ENCODE data around the gene SLC37A1.

SLC37A1 gene

DNA sequence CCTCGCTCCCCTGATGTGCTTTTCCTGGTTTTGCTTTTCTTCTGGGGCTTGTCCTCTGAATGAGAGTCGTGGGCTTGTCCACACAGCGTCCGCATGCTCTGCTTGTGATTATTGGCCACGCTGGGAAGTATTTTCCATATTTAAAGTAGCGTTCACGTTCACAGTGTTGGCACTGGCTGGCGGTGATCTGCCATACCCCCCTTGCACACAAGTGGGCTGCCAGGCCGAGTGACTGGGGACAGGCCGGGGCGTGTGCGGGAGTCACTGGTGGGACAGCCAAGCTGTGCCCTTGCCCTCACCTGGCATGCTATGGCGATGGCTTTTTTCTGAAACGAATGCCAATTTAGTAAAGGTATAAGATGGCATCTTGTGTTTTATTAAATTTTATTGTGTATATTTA is 32.8 kb downstream of the SLC37A1 start:
- no peak for DNase-seq

- no peak for DNase-seq
These were observed 33.6 kb downstream of the SLC37A1 start for GRCh38 chr21:42547001-42547905.

- DNase-seq: no peak
These were observed 34.3 kb downstream of the SLC37A1 start for GRCh38 chr21:42547906-42548365.

- DNase-seq: no peak
These were observed 35.2 kb downstream of the SLC37A1 start for GRCh38 chr21:42548687-42549406.

DNA sequence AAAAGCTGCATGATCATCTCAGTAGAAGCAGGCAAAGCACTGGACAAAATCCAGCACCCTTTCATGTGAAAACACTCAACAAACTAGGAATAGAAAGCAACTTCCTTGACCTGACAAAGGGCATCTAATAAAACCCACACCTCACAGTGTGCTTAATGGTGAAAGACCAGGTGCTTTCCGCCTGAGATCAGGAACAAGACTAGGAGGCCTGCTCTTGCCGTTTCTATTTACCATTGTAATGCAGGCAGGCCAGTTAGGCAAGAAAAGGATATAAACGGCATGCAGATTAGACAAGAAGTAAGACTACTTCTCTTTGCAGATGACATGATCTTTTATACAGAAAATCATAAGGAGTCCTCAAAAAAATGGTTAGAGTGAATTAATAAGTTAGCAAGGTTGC is 37.2 kb downstream of the SLC37A1 start:
- DNase-seq: no peak

DNA sequence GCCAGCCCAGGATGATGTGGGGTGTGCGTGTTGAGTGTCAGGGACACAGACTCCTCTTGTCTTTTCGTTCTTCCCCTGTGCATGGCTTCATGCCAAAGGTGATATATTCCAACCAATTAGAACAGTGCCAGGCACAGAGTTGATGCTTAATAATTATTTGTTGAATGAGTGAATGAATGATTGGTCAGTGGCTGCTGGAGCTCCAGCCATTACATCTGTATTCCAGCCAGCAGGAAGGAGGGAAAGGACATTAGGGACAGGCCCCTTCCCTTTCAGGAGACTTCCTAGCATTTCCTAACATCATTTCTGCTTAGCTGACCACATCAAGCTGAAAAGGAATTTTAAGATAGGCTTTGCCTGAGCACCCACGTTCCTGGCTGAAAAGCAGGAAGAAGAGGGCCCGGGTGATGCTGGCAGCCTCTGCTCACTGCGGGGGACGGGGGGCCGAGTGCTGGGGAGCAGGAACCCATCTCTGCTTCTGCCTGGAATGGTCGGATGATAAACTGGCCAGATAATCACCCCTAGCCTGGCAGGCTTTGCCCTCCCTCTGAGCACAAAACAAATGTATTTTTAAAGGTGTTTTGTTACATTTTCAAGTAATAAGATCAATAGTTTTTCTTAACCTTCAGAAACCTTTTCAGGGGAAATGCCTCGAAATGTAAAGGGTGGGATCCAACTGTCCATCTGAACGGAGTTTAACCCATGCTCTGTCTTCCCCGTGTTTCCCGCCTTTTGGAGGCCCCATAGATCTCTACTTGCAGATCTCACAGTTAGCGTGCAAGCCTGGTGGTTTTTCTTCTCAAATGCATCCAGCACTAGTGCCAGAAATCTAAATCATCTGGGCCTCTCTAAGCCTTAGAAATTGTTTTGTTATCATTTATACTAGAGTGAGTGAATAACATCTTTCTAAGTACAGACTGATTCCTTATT is 39.0 kb downstream of the SLC37A1 start:
- no peak for DNase-seq

- DNase-seq: no peak
These were observed 39.8 kb downstream of the SLC37A1 start for GRCh38 chr21:42553435-42553834.

GRCh38 chr21:42554251-42554961 is 40.8 kb downstream of the SLC37A1 start:
- no peak for DNase-seq

DNA sequence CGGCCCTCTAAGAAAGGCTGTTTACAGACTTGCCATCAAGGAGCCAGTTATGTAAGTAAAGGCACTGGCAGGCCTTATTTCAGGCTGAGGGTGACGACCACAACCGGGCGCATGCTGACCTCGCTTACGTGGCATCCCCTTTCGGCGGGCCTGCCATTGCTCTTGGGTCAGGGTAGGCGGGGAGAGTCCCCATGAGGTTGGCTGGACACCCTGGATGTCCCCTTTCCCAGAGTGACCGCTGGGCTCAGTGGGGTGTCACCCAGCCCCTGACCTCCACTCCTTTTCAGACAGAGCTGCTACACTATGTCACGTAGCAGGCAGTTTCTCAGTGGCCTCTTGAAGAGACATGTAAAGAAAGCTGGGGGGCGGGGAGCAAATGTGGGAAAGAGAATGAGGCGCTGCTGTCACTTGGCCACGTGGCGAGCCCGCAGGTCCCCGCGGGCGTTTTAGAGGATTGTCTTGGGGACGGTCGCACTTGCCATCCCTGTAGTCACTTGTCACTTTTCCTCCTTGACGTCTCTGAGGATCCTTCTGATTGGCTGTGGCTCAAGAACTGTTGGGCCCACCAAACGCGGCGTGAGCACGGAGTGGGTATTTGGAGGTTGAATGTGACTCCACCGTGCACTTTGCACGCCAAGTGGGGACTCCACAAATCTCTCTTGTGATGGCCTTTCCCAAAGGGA is 42.2 kb downstream of the SLC37A1 start:
- no peak for DNase-seq

GRCh38 chr21:42556476-42556875 is 42.8 kb downstream of the SLC37A1 start:
- DNase-seq: no peak

GRCh38 chr21:42556960-42557359 is 43.3 kb downstream of the SLC37A1 start:
- no peak for DNase-seq

DNA sequence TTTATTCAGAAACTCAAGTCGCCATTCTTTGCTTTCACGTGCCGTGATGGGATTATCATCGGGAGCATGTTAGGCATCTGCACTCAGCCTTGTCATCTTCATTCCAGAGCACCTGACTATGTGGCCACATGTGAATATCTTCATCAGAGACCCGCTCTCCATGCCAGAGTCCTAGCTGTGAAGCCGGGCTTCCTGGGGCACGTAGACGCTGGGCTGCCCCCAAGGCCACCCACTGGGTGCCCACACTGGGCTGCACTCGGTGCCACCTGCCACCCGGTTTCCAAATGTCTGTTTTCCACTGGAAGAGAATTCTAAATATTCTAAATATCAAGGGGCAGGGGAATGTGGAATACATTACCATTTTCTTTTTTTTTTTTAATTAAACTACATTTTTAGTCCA is 43.8 kb downstream of the SLC37A1 start:
- DNase-seq: no peak

DNA sequence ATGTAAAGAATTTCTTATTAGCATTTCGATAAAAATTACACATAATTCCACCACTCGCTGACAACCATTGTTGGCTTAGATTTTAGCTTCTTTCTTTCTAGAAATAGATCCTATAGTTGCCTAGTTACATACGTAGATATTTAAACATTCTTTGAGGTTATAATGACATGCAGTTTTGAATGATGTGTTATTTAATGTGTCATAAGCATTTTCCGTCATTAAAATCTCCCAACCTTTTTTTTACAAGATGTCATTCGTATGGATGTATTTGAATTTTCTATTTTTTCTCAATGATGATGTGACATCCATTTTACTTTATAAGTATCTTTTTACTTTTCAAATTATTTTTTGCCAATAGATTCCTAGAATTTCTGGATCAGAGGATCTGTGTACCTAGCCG is 44.7 kb downstream of the SLC37A1 start:
- DNase-seq: no peak

- no peak for DNase-seq
These were observed 45.2 kb downstream of the SLC37A1 start for GRCh38 chr21:42558846-42559245.

DNA sequence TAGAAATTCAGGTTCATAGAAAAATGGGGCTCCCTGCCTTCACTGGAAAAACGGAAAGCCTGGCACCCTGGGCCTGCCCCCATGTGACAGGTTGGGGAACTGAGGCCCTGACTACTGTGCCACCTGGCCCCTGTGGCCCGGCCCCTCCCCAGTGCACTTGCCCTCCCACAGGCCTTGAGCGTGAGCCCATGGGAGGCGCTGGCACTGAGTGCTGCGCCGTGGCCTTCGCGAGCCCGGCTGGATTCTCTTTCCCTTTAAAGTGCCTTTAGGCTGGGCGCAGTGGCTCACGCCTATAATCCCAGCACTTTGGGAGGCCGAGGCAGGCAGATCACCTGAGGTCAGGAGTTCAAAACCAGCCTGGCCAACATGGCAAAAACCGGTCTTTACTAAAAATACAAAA is 45.7 kb downstream of the SLC37A1 start:
- no peak for DNase-seq

DNA sequence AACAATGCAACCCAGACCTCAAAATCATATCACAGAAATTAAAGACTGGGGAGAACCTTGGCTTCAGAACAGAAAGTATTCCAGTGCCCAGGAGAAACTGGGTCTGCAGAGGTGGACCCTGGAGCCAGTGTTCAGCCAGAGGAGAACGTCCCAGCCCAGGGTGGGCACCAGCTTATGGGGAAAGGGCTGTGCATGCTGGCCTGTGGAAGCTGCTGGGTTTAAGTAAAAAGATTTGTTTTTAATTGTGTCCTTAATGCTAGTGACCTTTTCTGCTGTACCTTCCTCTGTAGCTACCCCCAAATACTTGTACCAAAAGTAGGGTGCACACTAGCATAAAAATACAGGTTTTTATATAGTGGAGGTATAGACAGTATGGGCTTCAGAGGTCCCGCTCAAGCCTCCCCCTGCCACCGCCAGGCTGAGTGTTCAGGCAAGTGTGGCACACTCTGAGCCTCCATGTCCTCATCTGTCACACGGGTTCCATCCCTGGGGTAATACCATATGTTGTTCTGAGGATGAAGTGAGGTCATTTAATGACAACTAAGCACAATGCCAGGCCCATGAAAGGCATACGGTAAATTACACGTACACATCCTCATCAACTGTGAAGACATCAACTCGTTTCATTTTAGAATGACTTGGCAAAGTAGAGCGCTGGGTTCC is 47.0 kb downstream of the SLC37A1 start:
- no peak for DNase-seq

- no peak for DNase-seq
These were observed 48.4 kb downstream of the SLC37A1 start for GRCh38 chr21:42561762-42562650.

DNA sequence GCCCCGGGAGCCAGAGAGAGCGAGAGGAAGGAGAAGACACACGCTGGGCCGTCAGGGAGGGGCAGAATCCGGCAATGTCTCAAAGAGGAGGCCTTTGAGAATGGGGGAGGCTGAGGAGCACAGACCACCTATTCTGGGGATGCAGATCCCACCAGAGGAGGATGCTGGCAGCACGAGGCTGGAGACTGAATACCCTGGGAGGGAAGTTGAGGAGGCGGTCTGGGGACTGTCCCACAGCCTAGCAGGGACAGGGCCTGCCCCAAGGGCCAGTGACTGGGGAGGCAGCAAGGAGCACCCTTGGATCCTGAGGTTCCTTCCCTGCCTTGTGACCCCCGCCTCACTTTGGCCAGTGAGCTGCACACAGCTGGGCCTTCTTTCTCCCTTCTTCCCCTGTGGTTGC is 49.2 kb downstream of the SLC37A1 start:
- DNase-seq: no peak

- DNase-seq: no peak
These were observed 49.6 kb downstream of the SLC37A1 start for GRCh38 chr21:42563261-42563660.

- DNase-seq: no peak
These were observed 50.0 kb downstream of the SLC37A1 start for GRCh38 chr21:42563686-42564085.
